ENCODE results near the gene LRRC7.

Gene LRRC7

DNA sequence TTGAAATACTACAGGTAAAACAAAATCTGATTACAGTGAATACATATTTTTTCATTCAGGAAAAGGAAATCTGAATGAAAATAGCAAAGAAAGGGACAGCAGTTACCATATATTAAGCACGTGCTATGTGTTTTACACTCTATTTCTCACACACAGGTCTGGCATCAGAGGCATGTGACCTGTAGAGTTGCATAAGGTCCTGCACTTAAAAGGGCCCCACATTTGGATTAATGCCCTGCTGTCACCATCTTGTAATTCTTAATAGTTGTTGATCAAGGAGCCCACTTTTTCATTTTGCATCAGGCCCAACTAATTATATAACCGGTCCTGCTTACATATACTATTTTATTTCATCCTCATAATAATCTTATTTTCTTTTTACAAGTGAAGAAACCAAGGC lies 511.8 kb downstream of the LRRC7 start:
- in situ Hi-C loops (cut with HindIII; ENCODE audit: low sequenced_read_pairs): no loop called here

DNA sequence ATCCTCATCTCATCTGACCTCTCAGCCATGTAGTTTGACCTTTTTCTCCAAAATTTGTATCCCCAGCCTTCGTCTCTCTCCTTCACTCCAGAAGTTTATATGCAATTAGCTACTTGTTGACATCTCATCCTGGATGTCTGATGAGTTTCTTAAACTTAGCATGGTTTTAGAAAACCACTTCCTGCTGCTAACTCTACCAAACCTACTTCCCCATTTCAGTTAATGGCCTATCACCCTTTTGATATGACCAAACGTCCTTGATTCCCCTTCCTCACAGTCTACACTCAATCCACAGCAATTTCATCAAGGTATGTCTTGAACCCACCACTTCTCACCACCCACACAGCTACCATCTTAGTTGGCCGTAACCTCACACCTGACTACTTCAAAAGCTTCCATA lies 515.8 kb downstream of the LRRC7 start:
- in situ Hi-C loops (cut with HindIII; ENCODE audit: low sequenced_read_pairs): no loop called here

- in situ Hi-C loops (cut with HindIII; ENCODE audit: low sequenced_read_pairs): no loop called here
Observed at GRCh38 chr1:70084314-70084915, 516.7 kb downstream of the LRRC7 start.

- in situ Hi-C loops (cut with HindIII; ENCODE audit: low sequenced_read_pairs): no loop called here
Observed at GRCh38 chr1:70085521-70085920, 517.8 kb downstream of the LRRC7 start.

GRCh38 chr1:70086897-70087296 lies 519.2 kb downstream of the LRRC7 start:
- in situ Hi-C loops (cut with HindIII; ENCODE audit: low sequenced_read_pairs): no loop called here

- in situ Hi-C loops (cut with HindIII; ENCODE audit: low sequenced_read_pairs): no loop called here
Observed at GRCh38 chr1:70090141-70090540, 522.4 kb downstream of the LRRC7 start.

DNA sequence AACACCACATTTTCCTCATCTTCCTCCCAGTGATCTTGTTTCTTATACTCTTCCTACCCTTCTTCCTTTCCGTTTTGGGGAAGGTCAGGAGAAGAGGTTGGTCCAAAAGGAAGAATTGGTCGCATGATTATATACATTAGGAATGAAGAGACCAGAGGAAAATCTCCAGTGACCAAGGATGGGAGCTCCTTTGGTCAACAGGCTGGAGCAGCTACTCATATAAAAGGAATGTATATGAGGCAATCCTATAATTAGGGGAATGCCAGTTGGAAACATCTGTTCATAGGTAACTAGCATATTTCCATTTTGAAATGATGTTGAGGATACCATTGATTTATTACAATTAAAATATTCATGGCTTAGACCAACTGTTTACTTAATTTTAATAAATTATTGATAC lies 523.2 kb downstream of the LRRC7 start:
- in situ Hi-C loops (cut with HindIII; ENCODE audit: low sequenced_read_pairs): no loop called here

GRCh38 chr1:70091811-70092210 lies 524.1 kb downstream of the LRRC7 start:
- in situ Hi-C loops (cut with HindIII; ENCODE audit: low sequenced_read_pairs): no loop called here

DNA sequence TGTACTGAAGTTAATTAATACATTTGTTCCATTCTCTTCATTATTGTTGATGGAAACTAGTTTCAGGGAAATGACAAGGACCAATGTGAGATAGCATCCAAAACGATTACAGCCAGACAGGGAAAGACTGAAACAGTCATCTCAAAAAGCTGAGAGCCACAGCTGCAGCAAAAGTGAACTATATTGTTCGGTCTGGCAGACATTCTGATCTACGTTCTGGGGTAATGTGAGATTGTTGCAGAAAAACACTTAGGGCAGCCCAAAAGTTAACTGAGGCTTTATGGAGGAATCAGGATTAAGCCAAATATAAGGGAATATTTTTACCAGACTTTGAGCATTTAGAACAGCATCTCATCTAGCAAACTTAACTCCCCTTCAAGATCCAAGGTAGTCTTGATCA lies 524.8 kb downstream of the LRRC7 start:
- in situ Hi-C loops (cut with HindIII; ENCODE audit: low sequenced_read_pairs): no loop called here

- in situ Hi-C loops (cut with HindIII; ENCODE audit: low sequenced_read_pairs): no loop called here
Observed at GRCh38 chr1:70093250-70093975, 525.7 kb downstream of the LRRC7 start.

DNA sequence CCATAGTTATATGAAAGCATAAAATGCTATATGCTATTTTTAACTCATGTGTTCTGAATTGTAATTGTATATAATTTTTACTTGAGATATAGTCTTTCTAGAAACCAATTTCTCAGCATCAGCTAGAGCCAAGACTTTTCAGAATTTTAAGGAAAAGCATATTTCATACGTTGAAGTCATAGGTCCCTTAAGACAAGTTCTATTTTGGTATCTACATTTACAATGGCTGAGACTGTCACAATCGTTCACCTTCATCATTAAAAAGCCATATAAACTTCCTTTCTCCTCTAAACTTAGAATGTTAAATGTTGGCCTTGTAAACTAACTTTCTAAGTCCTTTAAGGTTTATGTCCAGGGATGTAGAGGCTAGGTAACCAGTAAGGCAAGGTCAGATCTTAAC lies 533.5 kb downstream of the LRRC7 start:
- in situ Hi-C loops (cut with HindIII; ENCODE audit: low sequenced_read_pairs): no loop called here

DNA sequence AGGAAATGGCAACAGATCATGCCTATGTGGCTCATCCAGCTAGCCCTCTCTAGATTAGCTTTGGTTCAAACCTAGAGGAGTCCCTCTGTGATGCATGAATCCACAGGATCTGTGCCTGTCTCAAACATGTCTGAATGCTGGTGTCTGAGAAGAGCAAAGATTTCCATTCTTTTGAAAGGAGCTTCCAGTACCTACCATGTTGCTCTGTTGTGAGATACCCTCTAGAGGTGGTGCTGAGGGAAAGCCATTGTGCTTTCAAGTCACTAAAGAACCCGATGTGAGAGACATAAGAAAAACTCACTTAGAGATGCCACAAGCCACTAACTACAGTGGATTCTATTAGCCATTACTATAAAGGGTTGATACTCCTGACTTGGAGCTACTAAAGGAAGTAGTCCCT lies 534.1 kb downstream of the LRRC7 start:
- in situ Hi-C loops (cut with HindIII; ENCODE audit: low sequenced_read_pairs): no loop called here

DNA sequence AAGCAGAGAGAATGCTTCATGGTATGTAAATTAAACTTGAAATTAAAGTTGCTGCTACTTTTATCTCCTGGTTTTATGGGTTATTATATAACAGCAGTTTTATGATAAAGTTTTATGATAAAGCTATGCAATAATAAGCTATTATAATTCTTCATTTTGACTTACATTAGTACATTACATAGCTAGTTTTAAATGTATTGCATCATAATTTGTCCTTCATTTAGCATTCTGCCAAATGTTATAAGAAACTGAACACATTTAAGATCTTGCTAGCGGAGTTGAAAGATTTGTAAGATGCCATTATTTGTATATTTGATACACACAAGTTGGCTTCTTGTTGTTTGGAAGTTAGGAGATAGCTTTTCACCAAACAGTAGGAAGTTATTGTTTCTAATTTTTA lies 536.0 kb downstream of the LRRC7 start:
- in situ Hi-C loops (cut with HindIII; ENCODE audit: low sequenced_read_pairs): no loop called here

- in situ Hi-C loops (cut with HindIII; ENCODE audit: low sequenced_read_pairs): no loop called here
Observed at GRCh38 chr1:70109241-70109640, 541.5 kb downstream of the LRRC7 start.

GRCh38 chr1:70112838-70113237 lies 545.1 kb downstream of the LRRC7 start:
- in situ Hi-C loops (cut with HindIII; ENCODE audit: low sequenced_read_pairs): no loop called here

GRCh38 chr1:70115315-70115714 lies 547.6 kb downstream of the LRRC7 start:
- in situ Hi-C loops (cut with HindIII; ENCODE audit: low sequenced_read_pairs): no loop called here

GRCh38 chr1:70117046-70117445 lies 549.3 kb downstream of the LRRC7 start:
- in situ Hi-C loops (cut with HindIII; ENCODE audit: low sequenced_read_pairs): no loop called here

DNA sequence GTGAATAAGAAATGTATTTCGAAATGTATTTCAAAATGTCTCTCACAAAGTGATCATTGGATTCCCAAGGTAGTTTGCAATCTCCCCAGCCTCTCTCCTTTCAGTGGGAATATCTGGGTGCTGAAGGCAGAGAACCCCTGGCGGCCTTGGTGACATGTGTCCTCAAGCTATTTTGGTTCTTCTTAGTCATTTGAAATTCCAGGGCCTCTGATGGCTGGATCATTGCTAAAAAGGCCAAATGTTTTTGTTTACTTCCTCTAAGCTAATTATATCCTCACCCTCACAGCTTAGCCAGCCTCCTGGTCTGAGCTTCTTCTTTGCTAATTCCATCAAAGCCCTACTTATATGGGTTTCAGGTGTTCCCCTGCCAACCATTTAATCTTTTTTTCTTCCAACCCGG lies 566.4 kb downstream of the LRRC7 start:
- in situ Hi-C loops (cut with HindIII; ENCODE audit: low sequenced_read_pairs): no loop called here

- in situ Hi-C loops (cut with HindIII; ENCODE audit: low sequenced_read_pairs): no loop called here
Observed at GRCh38 chr1:70140343-70140742, 572.6 kb downstream of the LRRC7 start.

DNA sequence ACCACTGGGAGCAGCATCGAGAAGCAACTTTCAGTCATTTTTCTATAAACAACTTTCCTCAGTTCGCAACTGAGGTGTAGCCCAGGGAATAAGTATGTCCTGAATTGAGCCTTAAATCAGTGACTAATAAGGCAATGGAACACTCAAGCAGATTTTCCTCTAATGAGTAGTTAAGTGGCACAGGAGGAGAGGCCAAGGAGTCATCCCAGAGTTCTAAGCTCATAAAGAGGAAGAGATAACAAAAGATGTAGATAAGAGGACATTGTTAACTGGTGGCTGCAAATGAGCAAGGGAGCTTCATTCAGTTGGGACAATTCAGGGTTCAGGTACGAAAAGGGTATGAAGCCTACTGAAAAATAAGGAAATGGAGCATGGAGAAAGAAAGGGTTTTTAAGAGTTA lies 573.2 kb downstream of the LRRC7 start:
- in situ Hi-C loops (cut with HindIII; ENCODE audit: low sequenced_read_pairs): no loop called here

GRCh38 chr1:70142075-70142474 lies 574.4 kb downstream of the LRRC7 start:
- in situ Hi-C loops (cut with HindIII; ENCODE audit: low sequenced_read_pairs): no loop called here

GRCh38 chr1:70143048-70143659 lies 575.4 kb downstream of the LRRC7 start:
- in situ Hi-C loops (cut with HindIII; ENCODE audit: low sequenced_read_pairs): no loop called here
